LHCN-M2 (cell line): Measurements from ENCODE around the gene TBX18. TPM values are rescaled to one million over a fixed set of nuclear protein-coding genes. Genes with fewer than 3 reads are reported as not detected.

Source experiments
- DNase-seq: peaks from one replicate; pipeline ENCODE4 v3.0.0-alpha.2; 2012; ENCODE audit warnings: low read depth
- polyA plus RNA-seq: library from polyadenylated mRNA; unstranded; fragments of >200 nt; gene quantifications from one replicate; pipeline ENCODE4 v1.2.1, GENCODE V29; 2012; ENCODE audit warnings: missing spikeins
- total RNA-seq: library from RNA; depleted of rRNA; stranded (reverse); fragments of >200 nt; gene quantifications from 2 replicates; pipeline ENCODE4 v1.2.3, GENCODE V29; 2014; rRNA removed

The TBX18 gene
- total RNA-seq: 23.5 and 26.1 TPM in 2 replicates
- polyA plus RNA-seq: 5.3 TPM

DNA sequence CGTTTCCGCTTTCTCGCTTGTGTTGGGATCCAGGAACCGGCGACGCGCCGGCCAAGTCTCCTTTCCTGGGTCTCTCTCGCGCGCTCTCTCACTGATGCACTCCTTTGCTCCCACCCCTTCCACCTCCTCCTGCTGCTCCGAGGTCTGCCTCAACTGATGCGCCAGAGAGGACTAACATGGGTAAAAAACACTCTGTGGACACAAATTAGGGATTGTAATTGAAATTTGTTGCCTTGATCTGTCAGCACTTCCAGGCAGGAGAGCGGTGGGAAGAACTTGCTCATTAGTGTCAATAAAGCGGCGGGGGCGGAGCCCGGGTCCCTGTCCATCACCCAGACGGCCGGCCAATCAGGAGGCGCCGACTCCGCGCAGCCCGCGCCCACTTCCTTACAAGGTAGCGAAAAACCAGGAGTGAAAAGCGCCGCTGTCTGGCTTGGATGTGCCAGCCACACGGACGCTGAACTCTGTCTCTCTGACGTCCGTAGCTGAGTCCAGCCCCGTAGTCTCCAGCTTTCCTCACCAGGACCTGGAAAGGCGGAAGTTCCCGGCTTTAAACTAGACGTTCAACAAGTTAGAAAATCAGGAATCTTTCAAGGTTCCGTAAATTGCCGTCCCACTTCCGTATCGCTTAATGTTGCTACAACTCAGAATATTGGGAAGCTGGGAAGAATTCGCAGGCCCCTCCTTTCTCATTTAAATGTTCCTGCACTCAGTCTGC lies at the start of gene TBX18:
Gene TBX18, minus strand, starts transcription at position 267 of the 718 bp plus-strand sequence. CDS start 417 bp downstream, outside the sequence.
- DNase-seq: peak; percentile 98

DNA sequence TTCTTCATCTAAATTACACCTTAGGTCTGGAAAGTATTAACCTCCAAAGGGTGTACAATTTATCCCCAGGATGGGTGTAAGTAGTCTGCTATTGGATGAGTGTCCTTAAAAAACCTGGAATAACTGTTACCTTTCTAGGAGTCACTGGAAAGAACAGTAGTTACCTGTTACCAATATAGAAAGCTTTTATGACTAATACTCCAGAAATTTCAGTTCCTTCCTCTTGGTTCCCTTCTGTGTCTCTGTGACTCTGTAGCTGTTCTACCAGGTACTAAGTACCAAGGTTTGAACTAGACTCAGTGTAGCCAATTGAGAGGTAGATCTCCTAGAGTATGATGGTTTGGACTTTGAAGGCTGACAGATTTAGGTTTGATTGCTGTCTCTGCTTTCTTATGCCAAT lies 47.0 kb upstream of the TBX18 start:
- no peak for DNase-seq

DNA sequence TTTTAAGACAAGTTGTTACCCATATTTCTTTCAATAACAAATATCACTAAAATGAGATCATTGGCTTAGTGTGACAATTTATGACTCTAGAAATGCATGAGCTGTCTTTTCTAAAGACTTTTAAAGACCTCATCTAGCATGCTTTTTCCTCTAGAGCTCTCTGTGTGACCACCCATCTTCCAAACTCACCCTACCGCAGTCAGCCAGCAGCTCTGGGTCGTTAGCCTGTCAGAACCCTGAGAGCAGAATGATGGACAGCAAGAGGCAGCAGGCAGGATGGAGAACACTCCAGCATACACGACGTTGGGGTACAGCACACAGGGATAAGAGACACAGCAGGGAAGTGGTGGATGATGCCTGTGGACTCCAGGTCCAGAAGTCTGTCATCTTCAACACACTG lies 45.1 kb upstream of the TBX18 start:
- DNase-seq: no peak

DNA sequence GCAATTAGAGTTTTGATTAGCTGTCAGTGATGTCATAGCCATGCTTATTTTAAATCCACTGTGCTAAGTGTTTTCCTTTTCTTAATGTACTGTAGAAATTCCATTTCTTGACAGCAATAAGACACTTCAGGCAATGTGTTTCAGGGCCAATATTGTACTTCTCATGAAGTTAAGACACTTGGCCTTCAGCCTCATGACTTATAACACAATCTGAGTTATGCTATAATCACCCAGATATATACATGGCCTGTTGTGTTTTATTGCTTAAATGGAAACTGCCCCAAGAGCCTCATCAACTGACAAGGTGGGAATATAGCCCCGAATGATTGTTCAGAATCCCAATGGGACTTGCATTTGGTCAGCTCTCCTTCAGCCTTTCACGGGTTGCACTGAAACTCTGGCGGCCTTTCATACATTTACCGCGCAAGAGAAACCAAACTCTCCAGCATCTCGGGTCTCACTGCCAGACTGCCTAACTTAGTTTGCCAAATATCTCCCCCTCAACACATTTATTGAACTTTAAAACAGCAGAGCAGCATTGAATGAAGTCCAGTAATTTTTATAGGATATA lies 44.2 kb upstream of the TBX18 start:
- DNase-seq: no peak

DNA sequence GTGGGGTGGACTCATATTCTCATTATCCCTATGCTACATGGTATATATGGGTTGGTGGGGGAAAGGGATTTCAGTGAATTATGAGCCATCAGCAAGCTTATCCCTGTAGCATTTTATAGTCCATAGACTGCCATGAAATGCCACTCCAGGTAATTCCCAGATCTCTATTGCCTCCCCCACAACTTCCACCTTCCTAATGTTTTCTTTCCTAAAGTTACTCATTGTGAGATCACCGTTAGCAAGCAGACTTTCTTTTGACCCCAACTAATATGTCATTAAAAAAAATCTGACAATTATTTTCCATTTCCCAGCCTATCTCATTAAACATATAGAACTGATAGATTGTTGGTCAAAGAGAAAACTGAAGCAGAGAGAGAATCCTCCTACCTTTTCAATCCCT lies 40.7 kb upstream of the TBX18 start:
- DNase-seq: no peak

DNA sequence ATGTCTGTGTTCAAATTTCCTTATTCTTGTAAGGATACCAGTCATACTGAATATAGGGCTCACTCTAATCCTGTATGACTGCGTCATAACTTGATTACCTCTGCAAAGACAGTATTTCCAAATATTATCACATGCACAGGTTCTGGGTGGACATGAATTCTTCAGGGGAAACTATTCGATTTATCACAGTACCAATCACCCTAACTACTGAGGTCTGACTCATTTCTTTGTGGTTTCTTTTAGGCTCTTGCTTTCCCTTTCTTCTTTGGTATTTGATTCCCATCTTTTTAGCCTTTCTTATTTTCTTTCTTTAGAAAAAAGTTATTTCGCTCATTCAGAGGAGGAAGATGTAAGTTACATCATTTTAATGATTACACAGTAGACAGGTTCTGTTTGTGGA lies 40.3 kb upstream of the TBX18 start:
- peak; percentile 40 for DNase-seq

DNA sequence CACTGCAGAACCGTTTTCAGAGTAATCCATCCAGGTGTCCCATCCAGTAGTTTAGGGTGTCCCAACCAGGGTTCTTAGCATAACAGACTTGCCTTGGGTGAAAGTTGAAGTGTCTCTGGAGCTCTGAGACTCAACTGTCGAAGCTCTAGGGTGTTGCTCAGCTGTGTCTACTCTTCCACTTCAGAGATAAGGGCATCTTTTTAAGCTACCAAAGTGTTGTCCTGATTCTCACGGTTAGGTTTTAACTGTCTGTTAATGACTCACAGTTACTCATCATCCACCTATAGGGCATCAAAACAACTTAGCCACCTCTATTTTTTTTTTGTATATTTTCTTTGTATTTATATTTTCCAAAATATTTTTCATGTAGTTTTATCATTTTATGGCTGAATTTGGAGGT lies 36.9 kb upstream of the TBX18 start:
- DNase-seq: no peak

DNA sequence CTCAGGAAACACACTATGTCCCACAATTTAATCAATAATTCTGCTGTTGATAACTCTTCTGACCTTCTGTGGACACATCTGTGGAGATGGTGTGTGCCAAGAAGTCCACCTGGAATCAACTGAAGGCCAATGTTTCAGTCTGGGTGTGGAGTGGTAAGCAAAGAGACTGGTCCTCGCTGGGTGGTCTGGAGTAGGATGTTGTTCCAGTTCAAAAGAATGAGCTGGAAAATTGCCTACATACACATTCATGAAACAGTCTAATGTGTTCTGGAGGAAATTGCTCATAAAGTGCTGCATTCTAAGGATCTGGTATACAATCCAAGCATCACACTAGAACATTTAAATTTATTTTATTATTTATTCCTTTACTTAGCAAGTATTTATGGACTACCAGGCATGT lies 33.9 kb upstream of the TBX18 start:
- no peak for DNase-seq

DNA sequence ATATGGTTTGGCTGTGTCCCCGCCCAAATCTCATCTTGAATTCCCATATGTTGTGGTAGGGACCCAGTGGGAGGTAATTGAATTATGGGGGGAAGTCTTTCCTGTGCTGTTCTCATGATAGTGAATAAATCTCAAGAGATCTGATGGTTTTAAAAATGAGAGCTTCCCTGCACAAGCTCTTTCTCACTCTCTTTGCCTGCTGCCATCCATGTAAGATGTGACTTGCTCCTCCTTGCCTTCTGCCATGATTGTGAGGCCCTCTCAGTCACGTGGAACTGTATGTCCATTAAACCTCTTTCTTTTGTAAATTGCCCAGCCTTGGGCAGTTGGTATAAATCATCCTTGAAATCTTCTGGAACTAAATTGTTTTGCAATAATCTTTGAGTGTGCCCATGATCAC lies 31.9 kb upstream of the TBX18 start:
- no peak for DNase-seq

DNA sequence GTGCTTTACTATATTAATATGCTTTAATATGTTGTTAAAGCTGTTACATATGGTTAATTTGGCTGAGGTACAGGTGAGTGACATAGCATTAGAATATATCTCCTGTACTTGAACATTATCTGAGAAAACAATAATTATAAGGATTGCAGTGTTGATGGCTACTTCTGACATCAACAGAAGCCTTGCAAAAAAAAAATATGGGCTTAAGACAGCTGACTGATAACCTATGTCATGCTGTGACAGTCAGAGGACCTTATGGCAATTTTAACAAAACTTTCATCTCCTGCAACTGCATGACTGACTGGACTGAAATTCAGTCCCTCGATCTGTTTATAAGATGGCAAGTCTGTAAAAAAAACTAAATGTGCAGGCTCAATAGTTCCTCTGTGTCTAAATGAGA lies 27.5 kb upstream of the TBX18 start:
- DNase-seq: no peak

DNA sequence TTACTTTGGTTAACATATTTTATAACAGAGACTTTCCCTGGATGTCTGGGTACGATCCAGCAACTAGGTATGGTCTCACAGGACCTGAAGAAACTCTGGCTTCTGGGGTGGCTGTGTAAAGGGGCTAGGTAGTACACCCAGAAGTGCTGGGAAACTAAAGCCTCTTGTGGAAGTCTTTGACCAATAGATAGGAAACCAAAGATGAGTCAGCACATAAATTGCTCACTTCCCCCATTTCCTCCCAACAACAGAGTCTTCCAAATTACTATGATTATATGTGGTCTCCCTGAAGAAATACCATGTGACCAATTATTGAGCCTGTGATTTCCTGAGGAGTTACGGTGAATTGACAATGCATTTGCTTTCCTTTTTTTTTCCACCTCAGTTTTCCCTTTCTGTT lies 26.8 kb upstream of the TBX18 start:
- DNase-seq: peak; percentile 49

DNA sequence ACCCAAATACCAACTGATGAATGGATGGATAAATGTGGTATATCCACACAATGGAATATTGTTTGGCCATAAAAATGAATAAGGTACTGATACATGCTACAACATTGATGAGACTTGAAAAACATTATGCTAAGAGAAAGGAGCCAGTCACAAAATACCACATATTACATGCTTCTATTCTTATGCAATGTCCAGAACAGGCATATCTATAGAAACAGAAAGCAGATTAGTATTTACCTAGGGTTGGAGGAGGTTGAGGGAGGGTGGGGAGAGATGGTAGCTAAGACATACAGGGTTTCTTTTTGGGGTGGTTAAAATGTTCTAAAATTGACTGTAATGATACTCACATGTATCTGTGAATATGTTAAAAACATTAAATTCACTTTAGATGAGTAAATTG lies 24.8 kb upstream of the TBX18 start:
- no peak for DNase-seq

DNA sequence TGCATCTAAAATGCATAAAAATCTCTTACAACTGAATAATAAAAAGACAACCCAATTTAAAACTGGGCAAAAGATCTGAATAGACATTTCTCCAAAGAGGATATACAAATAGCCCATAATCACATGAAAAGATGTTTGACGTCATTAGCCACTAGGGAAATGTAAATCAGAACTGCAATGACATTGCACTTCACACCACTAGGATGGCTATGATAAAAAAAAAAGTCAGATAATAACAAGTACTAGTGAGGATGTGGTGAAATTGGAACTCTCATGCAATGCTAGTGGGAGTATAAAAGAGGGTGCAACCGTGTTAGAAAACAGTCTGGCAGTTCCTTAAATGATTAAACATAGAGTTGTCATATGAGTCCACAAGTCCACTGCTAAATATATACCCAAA lies 24.3 kb upstream of the TBX18 start:
- DNase-seq: no peak

DNA sequence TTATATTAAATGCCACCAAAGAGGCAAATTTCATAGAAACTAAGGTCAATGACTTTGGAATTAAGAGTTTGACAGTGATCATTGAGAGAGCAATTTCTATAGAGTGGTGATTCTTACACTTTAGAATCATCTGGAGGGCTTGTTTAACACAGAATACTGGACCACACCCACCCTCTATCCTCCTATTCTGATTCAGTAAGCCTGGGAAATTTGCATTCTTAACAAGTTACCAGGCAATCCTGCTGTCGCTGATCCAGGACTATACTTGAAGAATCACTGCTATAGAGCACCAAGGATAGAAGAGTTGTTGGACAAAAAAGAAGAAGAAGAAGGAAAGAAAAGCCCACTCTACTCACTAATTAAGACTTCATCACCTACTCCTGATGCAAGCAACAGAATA lies 21.3 kb upstream of the TBX18 start:
- no peak for DNase-seq

DNA sequence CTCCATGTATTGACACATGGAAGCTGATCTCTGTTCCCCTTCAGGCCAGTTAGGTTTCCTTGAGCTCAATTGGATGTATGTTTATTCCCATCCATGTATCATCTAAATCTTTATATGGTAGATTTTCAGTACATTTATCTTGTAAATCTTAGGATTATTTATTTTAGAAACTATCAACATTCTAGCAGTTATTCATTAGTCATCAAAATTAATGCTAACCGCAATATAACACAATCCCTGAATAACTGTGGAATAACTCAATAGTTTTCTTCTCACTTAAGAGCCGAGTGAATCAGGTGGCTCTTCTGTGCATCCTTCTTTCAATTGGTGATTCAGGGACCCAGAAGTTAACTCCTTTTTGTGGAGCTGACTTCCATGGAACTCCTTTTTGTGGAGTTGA lies 15.5 kb upstream of the TBX18 start:
- DNase-seq: no peak

DNA sequence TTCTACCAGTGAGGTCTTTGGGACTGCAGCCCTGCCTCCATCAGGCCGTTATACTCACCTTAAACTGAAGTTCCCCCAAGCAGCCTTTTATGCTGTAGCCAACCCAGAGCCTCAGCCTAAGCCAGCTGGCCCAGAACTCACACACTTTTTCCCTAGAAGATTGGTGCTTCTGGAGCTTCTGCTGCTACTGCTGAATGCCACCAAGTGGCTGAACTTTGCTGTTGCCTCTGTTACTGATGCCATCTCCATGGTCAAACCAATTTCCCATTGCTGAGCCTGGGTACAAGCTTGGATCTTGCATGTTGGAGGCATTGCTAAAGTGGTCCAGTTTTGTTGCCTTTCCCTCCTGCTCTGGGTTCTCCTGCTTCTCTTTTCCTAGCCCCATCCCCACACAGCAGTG lies 15.0 kb upstream of the TBX18 start:
- no peak for DNase-seq

DNA sequence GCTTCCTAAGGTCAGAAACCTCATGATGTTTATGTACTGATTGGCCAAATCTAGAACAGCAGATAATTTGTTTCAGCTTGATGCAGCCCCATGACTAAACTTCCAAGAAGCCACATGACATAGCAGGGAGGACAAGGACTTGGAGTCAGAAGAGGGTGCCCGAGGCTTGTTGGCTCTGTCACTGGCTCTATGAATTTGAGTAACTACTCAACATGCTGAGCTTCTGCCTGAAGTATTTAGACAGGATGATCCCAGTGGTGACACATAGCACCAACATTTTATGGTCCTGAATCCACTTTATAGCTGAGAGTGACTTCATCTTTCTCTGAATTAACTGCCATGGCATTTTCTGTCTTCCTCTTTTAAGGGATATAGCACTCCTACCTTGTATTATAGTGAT lies 13.5 kb upstream of the TBX18 start:
- peak; percentile 37 for DNase-seq

DNA sequence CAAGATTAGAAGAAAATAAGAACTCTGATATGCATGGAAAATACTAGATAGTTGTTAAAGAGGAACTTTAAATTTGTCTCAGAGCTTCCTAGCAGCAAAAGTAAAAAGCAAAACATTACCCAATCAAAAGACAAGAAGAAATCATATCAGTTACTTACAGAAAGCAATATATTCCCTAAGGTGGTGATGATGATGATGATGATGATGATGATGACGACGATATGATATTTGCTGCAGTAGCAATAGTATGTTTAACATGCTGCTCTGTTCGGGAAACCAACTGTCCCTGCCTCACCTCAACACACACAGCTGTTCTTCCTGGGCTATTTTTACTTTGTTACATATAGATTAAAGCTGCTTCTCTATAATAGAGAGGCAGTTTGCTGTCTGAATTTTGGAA lies 12.0 kb upstream of the TBX18 start:
- DNase-seq: no peak

DNA sequence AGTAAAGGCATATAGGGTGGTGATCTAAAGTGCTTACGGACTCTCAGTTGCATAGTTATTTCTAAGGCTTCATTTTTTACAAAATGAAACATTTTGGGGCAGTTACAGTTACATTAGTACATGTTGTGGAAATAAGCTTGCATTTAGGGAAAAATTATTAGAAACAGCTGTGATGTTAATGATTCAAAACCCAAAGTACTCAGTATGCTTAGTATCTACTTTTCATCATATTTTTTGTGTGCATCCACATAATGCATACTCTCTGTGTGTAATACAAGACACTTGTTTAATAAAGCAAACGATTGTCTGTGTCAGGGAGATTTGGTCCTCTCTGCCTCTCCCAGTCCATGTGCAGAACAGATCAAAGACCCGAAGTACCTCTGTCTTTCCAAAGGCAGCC lies 11.4 kb upstream of the TBX18 start:
- DNase-seq: no peak

DNA sequence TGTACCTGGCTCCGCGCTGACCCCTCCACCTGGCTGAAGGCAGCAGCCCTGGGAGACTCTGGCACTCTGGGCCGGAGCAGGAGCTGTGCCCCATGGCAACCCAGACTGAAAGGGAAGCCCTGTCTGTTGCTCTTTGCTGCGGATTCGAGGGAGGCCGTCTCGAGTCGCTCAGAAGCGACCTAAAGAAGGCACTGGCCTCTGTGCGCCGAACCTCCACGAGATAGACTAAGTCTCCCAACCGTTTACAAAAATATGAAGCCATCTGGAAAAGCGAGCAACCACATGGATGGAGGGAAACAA lies 10.5 kb upstream of the TBX18 start:
- DNase-seq: no peak

DNA sequence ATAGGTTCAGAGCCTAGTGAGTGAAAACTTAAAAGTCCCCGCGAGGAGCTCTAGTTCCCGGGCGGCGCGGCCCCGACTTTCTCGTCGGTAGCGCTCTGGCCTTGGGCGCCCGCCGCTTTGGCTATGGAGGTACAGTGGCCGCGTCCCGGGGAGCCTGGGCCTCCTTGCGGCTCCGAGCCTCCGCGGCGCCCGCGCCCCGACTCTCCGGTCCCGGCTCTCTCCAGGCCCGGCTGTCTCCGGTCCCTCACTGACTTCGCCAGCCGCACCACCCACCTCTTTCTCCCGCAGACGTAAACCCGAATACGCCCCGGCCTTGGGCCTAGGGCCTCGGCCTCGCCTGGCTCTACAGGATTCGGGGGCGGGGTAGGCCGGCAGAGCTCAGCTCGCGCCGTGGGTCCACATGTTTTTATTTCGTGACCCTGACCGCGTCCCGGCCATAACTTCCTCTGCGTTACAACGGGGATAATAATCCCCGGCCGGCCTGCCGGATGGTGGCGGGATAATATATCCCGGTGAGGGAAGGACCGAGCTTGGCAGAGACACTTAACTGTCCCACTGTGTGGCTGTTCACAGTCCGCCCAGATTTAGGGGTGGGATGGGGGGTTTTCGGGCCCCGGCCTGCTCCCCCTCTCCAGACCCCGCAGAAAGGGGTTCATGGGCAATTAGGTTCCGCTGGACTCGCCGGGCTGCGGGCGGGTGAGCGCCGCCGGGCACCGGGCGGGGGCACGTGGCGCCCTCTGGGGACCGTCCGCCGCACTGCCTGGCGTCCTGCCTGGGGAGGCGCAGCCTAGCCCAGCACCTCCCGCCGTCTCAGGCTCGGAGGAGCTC lies 10.0 kb upstream of the TBX18 start:
- DNase-seq: peak; percentile 62

DNA sequence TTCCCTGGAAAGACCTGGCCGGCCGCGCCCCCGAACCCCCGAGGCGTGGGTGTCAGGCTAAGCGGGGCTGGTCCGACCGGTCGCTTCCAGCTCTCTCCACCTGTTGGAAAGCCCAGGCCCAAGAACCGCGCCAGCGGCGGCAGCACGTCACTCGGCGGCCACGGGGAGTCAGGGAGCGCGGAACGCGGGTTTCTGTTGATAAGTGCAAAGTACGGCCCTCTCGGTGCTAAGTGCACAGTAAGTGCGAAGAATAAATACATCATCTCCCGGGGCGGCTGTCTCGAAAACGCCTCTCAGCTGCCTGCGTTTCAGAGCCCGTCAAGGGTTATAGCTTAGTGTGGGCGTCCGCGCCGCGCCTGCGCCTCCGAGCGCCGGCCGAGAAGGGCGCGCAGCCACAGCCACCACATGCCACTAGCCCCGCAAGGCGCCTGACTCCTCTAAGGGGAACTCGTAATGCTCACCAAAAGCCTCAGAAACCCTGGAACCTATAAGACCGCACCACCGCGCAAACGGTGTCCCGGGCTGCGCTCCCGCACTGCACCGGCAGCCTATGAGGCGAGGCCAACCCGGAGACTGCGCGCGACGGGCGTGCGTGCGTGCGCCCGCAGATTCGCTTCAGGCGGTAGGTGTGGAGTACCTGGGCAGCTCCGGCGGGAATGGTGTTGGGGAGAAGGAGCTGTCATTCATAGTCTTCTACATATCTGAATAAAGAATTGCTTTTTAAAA lies 9.2 kb upstream of the TBX18 start:
- DNase-seq: peak; percentile 39

DNA sequence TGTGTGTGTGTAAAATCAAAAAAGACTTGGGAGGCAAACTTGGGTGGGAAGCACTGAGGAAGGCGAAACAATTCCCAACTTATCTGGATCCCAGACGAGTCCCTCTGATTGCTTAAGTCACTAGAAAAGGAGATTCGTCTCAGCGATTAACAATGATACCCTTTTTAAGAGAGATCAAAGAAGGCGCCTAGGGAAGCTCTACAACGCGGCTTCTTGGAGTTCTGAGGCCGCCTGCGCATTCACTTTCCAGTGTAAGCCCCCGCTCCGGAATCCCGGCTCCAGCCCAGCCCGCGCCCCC lies 8.7 kb upstream of the TBX18 start:
- no peak for DNase-seq
